ENCODE results near the gene ULBP3. TPM values are rescaled to one million over a fixed set of nuclear protein-coding genes. Genes with fewer than 3 reads are reported as not detected.

Gene ULBP3
- total and polyA plus RNA-seq, 2 of the 13 experiments (the other 11 are each of a cell fraction or from before 2014, with no cell fraction given): 0.42 to 0.48 TPM

- no peaks in the 10 kb centered on the region for H3K36me3 ChIP-seq (replicated peaks in 1 of 2; ENCODE audit: control insufficient read depth in 1 of 2, insufficient read depth in 2 of 2, low read length in 2 of 2)
- FAIRE-seq: no peak
- no peak overlapping the region for H3K4me2 ChIP-seq (ENCODE audit: low read depth, low read length)
- no peaks in the 10 kb centered on the region for H3K79me2 ChIP-seq (ENCODE audit: insufficient read depth, low read length)
- no TSS peak for BruUV-seq (replicated peaks)
- no peak overlapping the region for H2AFZ ChIP-seq (ENCODE audit: low read length)
- H3K4me1 ChIP-seq (ENCODE audit: insufficient read depth, low read length): no peaks in the 10 kb centered on the region
- 11% methylated on average over 4 of the region's 4 CpGs for WGBS (ENCODE audit: low lambda C conversion rate)
- H3K4me3 ChIP-seq (replicated peaks in 1 of 3; ENCODE audit: insufficient read depth in 1 of 3, low read depth in 2 of 3, low read length in 3 of 3): no peak overlapping the region
- intact Hi-C loops (cut with micrococcal nuclease; ENCODE audit: unreplicated experiment): no loop called here
- POLR2A ChIA-PET: interaction anchor here (0.7 kb wide), 1 partner anchor 10 kb away, joined by 4 read pairs; no protein-coding TSS in a partner anchor
- no peaks in the 10 kb centered on the region for H4K20me1 ChIP-seq (ENCODE audit: insufficient read depth, low read length)
- peaks cover 0 to 14% of the 10 kb centered on the region in 2 experiments; a peak in 1 of 5 replicates for H3K27me3 ChIP-seq (ENCODE audit: control insufficient read depth in 1 of 2, insufficient read depth in 2 of 2, low read length in 2 of 2)
- ATAC-seq: no peak
- H3K9ac ChIP-seq (ENCODE audit: insufficient read depth, low read depth, low read length): no peak overlapping the region
- H3K9me3 ChIP-seq (ENCODE audit: low read length): no peaks in the 10 kb centered on the region
- CTCF ChIA-PET (ENCODE audit: low intra/inter-chr PET ratio, low total read pairs): interaction anchor here (2.5 to 3.2 kb wide), 3 partner anchors 254 to 733 kb away, joined by 16 to 40 read pairs (median 18); no protein-coding TSS in a partner anchor
- no peak overlapping the region for H3K27ac ChIP-seq (ENCODE audit: extremely low read length, insufficient read depth, low read length)
- no peak for DNase-seq (ENCODE audit: low spot score)
- TF ChIP-seq FOXK1 (CRISPR knock-in tag; IDR thresholded peaks at IDR 0.05; ENCODE audit: borderline replicate concordance, low read depth) (no peak), ZNF567 (CRISPR knock-in tag; IDR thresholded peaks at IDR 0.05; ENCODE audit: borderline replicate concordance) (no peak), E2F5 (CRISPR knock-in tag; conservative IDR thresholded peaks at IDR 0.05) (no peak), ZNF572 (CRISPR knock-in tag; IDR thresholded peaks at IDR 0.05) (no peak), RARG (CRISPR knock-in tag; IDR thresholded peaks at IDR 0.05; ENCODE audit: low read depth) (no peak), GMEB2 (CRISPR knock-in tag; IDR thresholded peaks at IDR 0.05; ENCODE audit: low read depth) (no peak), ZNF263 (CRISPR knock-in tag; IDR thresholded peaks at IDR 0.05) (no peak), ZBTB7B (CRISPR knock-in tag; IDR thresholded peaks at IDR 0.05) (no peak)
- in situ Hi-C loops (cut with HindIII; ENCODE audit: extremely low pct_ligation_motif_present, low pct_unique_long_range_greater_than_20kb): loop anchor here (5.0 to 10.0 kb wide), 2 partner anchors 256 to 733 kb away; no protein-coding TSS in a partner anchor
Measured at GRCh38 chr6:150081702-150082101, 12.8 kb upstream of the ULBP3 start.
